Testis (tissue), 3 donors: ENCODE data around the gene SLC1A3. TPM values are rescaled to one million over a fixed set of nuclear protein-coding genes. Genes with fewer than 3 reads are reported as not detected.
"Not testable (repeated sequence)": the region's sequence is repeated elsewhere in the genome, so short reads cannot be mapped to it uniquely, and the experiment has no call there.

ENCODE experiments used
- DNase-seq: peaks from one replicate; pipeline ENCODE4 v3.0.0-alpha.2; 2019
- H3K27ac ChIP-seq, 2 donors: fragments of 200-600 bp; sonication (generic); one replicate each; pipeline ENCODE4 v1.5.1; 2019
- H3K27me3 ChIP-seq: fragments of 200-600 bp; sonication (generic); one replicate; pipeline ENCODE4 v1.5.1; 2019
- H3K36me3 ChIP-seq: fragments of 200-600 bp; sonication (generic); one replicate; pipeline ENCODE4 v1.5.1; 2017; ENCODE audit warnings: low read depth; ENCODE audit errors: missing control alignments
- H3K4me1 ChIP-seq: fragments of 200-600 bp; sonication (generic); one replicate; pipeline ENCODE4 v1.5.1; 2019
- H3K4me3 ChIP-seq, 2 donors: fragments of 200-600 bp; sonication (generic); one replicate each; pipeline ENCODE4 v1.5.1; 2017 to 2019
- H3K9me3 ChIP-seq: fragments of 200-600 bp; sonication (generic); one replicate; pipeline ENCODE4 v1.5.1; 2017
- POLR2A ChIP-seq: fragments of 450-650 bp; IDR thresholded peaks from one replicate; pipeline ENCODE4 v1.6.1; 2017; ENCODE audit warnings: antibody characterized with exemption, mild to moderate bottlenecking, moderate library complexity
- WGBS, 2 donors: methylation state at CpG; one replicate each; pipeline ENCODE4 v1.1.5; 2018; 5-methylcytosine and 5-hydroxymethylcytosine counted together
- intact Hi-C: fragments of 100-400 bp; cut with DNase I; formaldehyde crosslinking; loops from one replicate; pipeline ENCODE4 v1.15.1; 2023; ENCODE audit warnings: low total_unique reads
- polyA plus RNA-seq: library from polyadenylated mRNA; stranded (reverse); fragments of 350-450 nt; fragmentation: Illumina TruSeq; extraction: RNeasy Lipid Tissue Mini Kit (QIAGEN cat#74804); gene quantifications from one replicate; pipeline ENCODE4 v1.2.3, GENCODE V29; 2014; ENCODE audit warnings: low read depth, low replicate concordance; ENCODE audit not compliant: insufficient read depth
- total RNA-seq, 2 donors: library from RNA; depleted of rRNA; stranded (reverse); fragments of >200 nt; gene quantifications; one replicate each; pipeline ENCODE4 v1.2.3, GENCODE V29; 2016
- TF ChIP-seq, protein P1 (sequence below), 3 experiments: fragments of 450-650 bp in 2 of 3; fragments of 200-600 bp in 1 of 3; sonication (generic) in 1 of 3; IDR thresholded peaks; one replicate each; pipeline ENCODE4 v1.5.1; 2016 to 2019; ENCODE audit warnings: antibody characterized with exemption in 3 of 3, mild to moderate bottlenecking in 2 of 3, moderate library complexity in 1 of 3

The SLC1A3 gene
- total and polyA plus RNA-seq, 3 donors from 2014 or later = 3.6 to 10.8 (median 6.6) TPM

DNA sequence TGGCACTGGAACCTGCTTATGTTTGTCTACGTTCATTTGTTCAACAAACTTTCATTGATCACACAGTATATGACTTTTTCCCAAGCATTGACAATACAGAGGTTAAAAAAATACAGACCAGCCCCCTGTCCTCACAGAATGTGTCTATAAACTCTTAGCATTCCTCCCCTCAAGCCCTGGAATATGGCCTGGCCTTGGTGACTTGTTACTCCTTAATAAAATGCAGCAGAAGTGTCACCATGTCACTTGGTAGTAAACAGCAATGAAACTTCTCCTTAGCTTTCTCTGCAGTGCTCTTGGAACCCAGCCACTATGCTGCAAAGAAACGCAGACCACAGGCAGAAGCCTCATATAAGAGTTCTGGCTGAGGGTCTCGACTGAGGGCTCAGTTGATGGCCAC, 19.1 kb upstream of the SLC1A3 start:
- peaks cover 4% of the 10 kb centered on the region for H3K4me1 ChIP-seq
- 78 to 80% methylated on average over 3 of the region's 3 CpGs for WGBS, 2 donors
- no peak for TF ChIP-seq POLR2A
- H3K9me3 ChIP-seq = no peaks in the 10 kb centered on the region
- DNase-seq = no peak
- H3K27me3 ChIP-seq = no peaks in the 10 kb centered on the region
- H3K36me3 ChIP-seq = no peaks in the 10 kb centered on the region
- H3K27ac ChIP-seq = no peak overlapping the region
- intact Hi-C loops = no loop called here
- no peak overlapping the region for H3K4me3 ChIP-seq

DNA sequence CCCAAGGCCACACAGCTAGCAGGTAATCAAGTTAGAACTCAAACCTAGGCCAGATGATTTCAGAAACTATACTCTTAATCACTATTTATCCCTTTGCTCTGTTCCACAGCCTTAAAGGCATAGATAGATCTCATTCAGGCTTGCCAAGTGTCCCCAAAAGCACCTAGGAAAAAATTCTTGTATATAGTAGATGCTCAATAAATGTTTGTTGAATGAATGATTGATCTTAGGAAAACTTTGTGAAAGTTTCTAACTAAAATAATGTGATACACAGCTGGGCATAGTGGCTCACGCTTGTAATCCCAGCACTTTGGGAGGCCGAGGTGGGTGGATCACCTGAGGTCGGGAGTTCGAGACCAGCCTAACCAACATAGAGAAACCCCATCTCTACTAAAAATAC, 16.7 kb upstream of the SLC1A3 start:
- intact Hi-C loops, H3K27me3 ChIP-seq, H3K4me3 ChIP-seq, H3K36me3 ChIP-seq, H3K4me1 ChIP-seq, H3K27ac ChIP-seq, DNase-seq, H3K9me3 ChIP-seq: not testable (repeated sequence)
- WGBS, 2 donors = 96 to 97% methylated on average over 4 of the region's 4 CpGs

- WGBS, 2 donors = 38 to 39% methylated on average over 7 of the region's 7 CpGs
- H3K27me3 ChIP-seq = no peaks in the 10 kb centered on the region
- no peak for DNase-seq
- intact Hi-C loops = no loop called here
- H3K27ac ChIP-seq = no peak overlapping the region
- no peak overlapping the region for H3K4me3 ChIP-seq
- H3K4me1 ChIP-seq = peaks cover 4% of the 10 kb centered on the region
- no peaks in the 10 kb centered on the region for H3K36me3 ChIP-seq
- no peaks in the 10 kb centered on the region for H3K9me3 ChIP-seq
- TF ChIP-seq POLR2A = no peak
- TF ChIP-seq, protein P1, sequence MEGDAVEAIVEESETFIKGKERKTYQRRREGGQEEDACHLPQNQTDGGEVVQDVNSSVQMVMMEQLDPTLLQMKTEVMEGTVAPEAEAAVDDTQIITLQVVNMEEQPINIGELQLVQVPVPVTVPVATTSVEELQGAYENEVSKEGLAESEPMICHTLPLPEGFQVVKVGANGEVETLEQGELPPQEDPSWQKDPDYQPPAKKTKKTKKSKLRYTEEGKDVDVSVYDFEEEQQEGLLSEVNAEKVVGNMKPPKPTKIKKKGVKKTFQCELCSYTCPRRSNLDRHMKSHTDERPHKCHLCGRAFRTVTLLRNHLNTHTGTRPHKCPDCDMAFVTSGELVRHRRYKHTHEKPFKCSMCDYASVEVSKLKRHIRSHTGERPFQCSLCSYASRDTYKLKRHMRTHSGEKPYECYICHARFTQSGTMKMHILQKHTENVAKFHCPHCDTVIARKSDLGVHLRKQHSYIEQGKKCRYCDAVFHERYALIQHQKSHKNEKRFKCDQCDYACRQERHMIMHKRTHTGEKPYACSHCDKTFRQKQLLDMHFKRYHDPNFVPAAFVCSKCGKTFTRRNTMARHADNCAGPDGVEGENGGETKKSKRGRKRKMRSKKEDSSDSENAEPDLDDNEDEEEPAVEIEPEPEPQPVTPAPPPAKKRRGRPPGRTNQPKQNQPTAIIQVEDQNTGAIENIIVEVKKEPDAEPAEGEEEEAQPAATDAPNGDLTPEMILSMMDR (IDR thresholded peaks at IDR 0.05) = no peak
Observed at GRCh38 chr5:36590513-36591286, 15.7 kb upstream of the SLC1A3 start.

DNA sequence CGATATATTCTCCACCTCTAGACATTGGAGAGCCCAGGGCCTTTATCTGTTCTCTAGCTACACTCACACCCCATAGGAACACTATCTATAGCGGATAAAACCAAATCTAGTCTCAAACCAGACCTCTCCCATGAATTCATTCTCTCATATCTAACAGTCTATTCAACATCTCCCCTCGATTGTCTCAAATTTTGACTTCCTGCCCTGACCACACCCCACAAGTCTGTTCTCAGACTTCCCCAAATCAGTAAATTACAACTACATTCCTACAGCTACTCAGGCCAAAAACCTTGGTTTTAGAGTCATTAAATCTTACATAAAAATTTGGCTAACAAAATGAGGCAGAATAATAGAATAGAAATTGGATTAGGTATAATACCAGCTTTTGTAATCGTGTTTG, 12.5 kb upstream of the SLC1A3 start:
- Histone ChIP-seq H3K27me3 (no peaks in the 10 kb centered on the region), H3K4me1 (peaks cover 4% of the 10 kb centered on the region), H3K36me3 (no peaks in the 10 kb centered on the region), H3K4me3 (no peak overlapping the region), H3K27ac (no peak overlapping the region), H3K9me3 (no peaks in the 10 kb centered on the region)
- no peak for DNase-seq
- TF ChIP-seq POLR2A = no peak
- TF ChIP-seq, protein P1 (IDR thresholded peaks at IDR 0.05) = no peak
- intact Hi-C loops = no loop called here
- 67 to 70% methylated on average over 4 of the region's 4 CpGs for WGBS, 2 donors

DNA sequence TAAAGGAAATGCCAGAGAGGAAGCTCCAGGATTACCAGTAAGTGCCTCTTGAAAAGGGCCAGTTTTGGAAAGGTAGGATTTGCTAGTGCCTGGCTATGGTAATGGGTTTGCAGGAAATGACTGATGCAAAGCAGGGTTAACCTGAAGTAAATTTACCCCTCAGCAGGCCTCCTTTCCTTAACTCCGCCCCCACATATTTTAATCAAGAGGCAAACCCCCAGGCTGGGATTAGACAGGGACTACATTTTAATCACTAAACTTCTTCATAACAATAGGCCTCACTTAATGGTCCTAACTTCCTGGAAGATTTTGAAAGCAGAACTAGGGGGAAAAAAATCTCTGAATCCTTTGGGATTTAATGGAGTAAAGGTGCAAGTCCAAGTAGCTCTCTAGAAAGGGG, 10.2 kb upstream of the SLC1A3 start:
- Histone ChIP-seq H3K27ac (no peak overlapping the region), H3K9me3 (no peaks in the 10 kb centered on the region), H3K4me3 (no peak overlapping the region), H3K36me3 (no peaks in the 10 kb centered on the region), H3K4me1 (peaks cover 4% of the 10 kb centered on the region), H3K27me3 (no peaks in the 10 kb centered on the region)
- DNase-seq = no peak
- no peak for TF ChIP-seq POLR2A
- TF ChIP-seq, protein P1 (IDR thresholded peaks at IDR 0.05) = no peak
- 88 to 96% methylated on average over 1 of the region's 1 CpG for WGBS, 2 donors
- intact Hi-C loops = no loop called here

GRCh38 chr5:36596756-36597155, 9.7 kb upstream of the SLC1A3 start:
- TF ChIP-seq, protein P1 (IDR thresholded peaks at IDR 0.05) = no peak
- TF ChIP-seq POLR2A = no peak
- Histone ChIP-seq H3K27ac (no peak overlapping the region), H3K4me3 (no peak overlapping the region), H3K36me3 (no peaks in the 10 kb centered on the region), H3K4me1 (no peaks in the 10 kb centered on the region), H3K27me3 (no peaks in the 10 kb centered on the region), H3K9me3 (no peaks in the 10 kb centered on the region)
- WGBS, 2 donors = 58 to 64% methylated on average over 6 of the region's 6 CpGs
- no peak for DNase-seq
- intact Hi-C loops = no loop called here
